H1 (cell line): ENCODE measurements around the gene NAP1L5. TPM values are rescaled to one million over a fixed set of nuclear protein-coding genes. Genes with fewer than 3 reads are reported as not detected.

ENCODE experiments used
- CTCF ChIA-PET: fragments of 300-600 bp; sonication (Branson Sonifier 250); formaldehyde crosslinking; loops from one replicate; lab custom pipeline; 2021; ENCODE audit not compliant: partially characterized antibody; lab: Charles Lee
- POLR2A ChIA-PET: fragments of 300-600 bp; sonication (Branson Sonifier 250); formaldehyde crosslinking; loops from one replicate; lab custom pipeline; 2021; ENCODE audit warnings: inconsistent platforms; ENCODE audit not compliant: partially characterized antibody; lab: Charles Lee
- DNase-seq, 2 experiments: peaks; one replicate each; pipeline versions ENCODE4 v3.0.0 to v3.0.0-alpha.2; 2010 to 2022; ENCODE audit warnings: low spot score in 2 of 2, low read depth in 1 of 2, mixed read lengths in 1 of 2
- FAIRE-seq: peaks from 2 replicates; lab custom pipeline; 2011; peaks lifted over from hg19 to GRCh38; lab: Jason Lieb, UNC
- H2AFZ ChIP-seq: 2 replicates; pipeline ENCODE4 v1.8.1; 2012; ENCODE audit warnings: low read length, inconsistent platforms
- H2AK5ac ChIP-seq: 2 replicates; pipeline ENCODE4 v1.6.1; 2013; ENCODE audit warnings: low read depth, low read length
- H2BK120ac ChIP-seq: replicated peaks from 2 replicates; pipeline ENCODE3; 2013; ENCODE audit warnings: low read depth, low read length, inconsistent platforms
- H2BK12ac ChIP-seq: 2 replicates; pipeline ENCODE4 v1.6.1; 2013; ENCODE audit warnings: low read depth, low read length
- H2BK15ac ChIP-seq: 2 replicates; pipeline ENCODE4 v1.6.1; 2013; ENCODE audit warnings: low read length
- H2BK20ac ChIP-seq: 2 replicates; pipeline ENCODE4 v1.6.1; 2013; ENCODE audit warnings: low read length
- H2BK5ac ChIP-seq: 2 replicates; pipeline ENCODE4 v1.6.1; 2013; ENCODE audit warnings: low read depth, low read length
- H3K14ac ChIP-seq: 2 replicates; pipeline ENCODE4 v1.6.1; 2013; ENCODE audit warnings: inconsistent platforms; ENCODE audit not compliant: insufficient read length
- H3K18ac ChIP-seq: 2 replicates; pipeline ENCODE4 v1.6.1; 2013; ENCODE audit warnings: low read length; ENCODE audit errors: extremely low read depth
- H3K23ac ChIP-seq: 2 replicates; pipeline ENCODE4 v1.6.1; 2013; ENCODE audit warnings: inconsistent platforms; ENCODE audit not compliant: insufficient read length
- H3K23me2 ChIP-seq: 2 replicates; pipeline ENCODE4 v1.6.1; 2013; ENCODE audit warnings: low read depth, low read length
- H3K27ac ChIP-seq: 2 replicates; pipeline ENCODE4 v1.6.1; 2011; ENCODE audit warnings: low read depth, low read length, inconsistent platforms
- H3K27me3 ChIP-seq, 4 experiments: replicated peaks in 1 of 4; 1 replicate in 1 of 4; 2 replicates in 3 of 4; pipeline versions ENCODE4 v1.6.1 to v1.8.1; 2011 to 2013; ENCODE audit warnings: low read length in 3 of 4, mild to moderate bottlenecking in 3 of 4, inconsistent platforms in 2 of 4, mixed read lengths in 2 of 4, moderate library complexity in 1 of 4; ENCODE audit not compliant: control insufficient read depth in 3 of 4, insufficient read depth in 3 of 4; ENCODE audit errors: extremely low read depth in 1 of 4
- H3K36me3 ChIP-seq, 4 experiments: 2 replicates each; pipeline versions ENCODE4 v1.6.1 to v1.8.1; 2011 to 2013; ENCODE audit warnings: mild to moderate bottlenecking in 4 of 4, low read length in 3 of 4, moderate library complexity in 2 of 4, control low read depth in 1 of 4, inconsistent platforms in 1 of 4; ENCODE audit not compliant: insufficient read depth in 4 of 4, control insufficient read depth in 2 of 4
- H3K4ac ChIP-seq: replicated peaks from 2 replicates; pipeline ENCODE3; 2013; ENCODE audit warnings: low read length, low read depth, mixed read lengths, inconsistent platforms; ENCODE audit not compliant: insufficient read length
- H3K4me1 ChIP-seq, 4 experiments: replicated peaks in 1 of 4; 1 replicate in 1 of 4; 2 replicates in 3 of 4; pipeline versions ENCODE4 v1.6.1 to v1.8.1; 2011 to 2013; ENCODE audit warnings: low read length in 3 of 4, inconsistent platforms in 2 of 4, mixed read lengths in 1 of 4; ENCODE audit not compliant: insufficient read depth in 4 of 4, control insufficient read depth in 3 of 4
- H3K4me2 ChIP-seq, 2 experiments: 2 replicates each; pipeline versions ENCODE4 v1.6.1 to v1.8.1; 2011 to 2013; ENCODE audit warnings: low read depth in 2 of 2, low read length in 2 of 2, control low read depth in 1 of 2, inconsistent platforms in 1 of 2, mild to moderate bottlenecking in 1 of 2; ENCODE audit not compliant: insufficient read depth in 1 of 2
- H3K4me3 ChIP-seq, 4 experiments: fragments of 200-600, 300-600 bp in 1 of 4; sonication (generic), shearing (Covaris generic), sonication (Bioruptor Twin) in 1 of 4; 2 replicates each; pipeline versions ENCODE4 v1.5.1 to v1.8.1; 2011 to 2016; ENCODE audit warnings: low read length in 4 of 4, low read depth in 3 of 4, control low read depth in 2 of 4, inconsistent platforms in 2 of 4, mild to moderate bottlenecking in 2 of 4, mixed read lengths in 1 of 4, moderate library complexity in 1 of 4; ENCODE audit not compliant: insufficient read depth in 2 of 4; ENCODE audit errors: extremely low read depth in 1 of 4
- H3K56ac ChIP-seq: replicated peaks from 2 replicates; pipeline ENCODE3; 2013; ENCODE audit warnings: low read depth, mild to moderate bottlenecking, mixed read lengths, low read length, inconsistent platforms; ENCODE audit not compliant: insufficient read length
- H3K79me1 ChIP-seq: 2 replicates; pipeline ENCODE4 v1.6.1; 2013; ENCODE audit warnings: low read depth, low read length, control low read depth
- H3K79me2 ChIP-seq, 2 experiments: 2 replicates each; pipeline versions ENCODE4 v1.6.1 to v1.8.1; 2012 to 2013; ENCODE audit warnings: low read length in 2 of 2, mild to moderate bottlenecking in 2 of 2, inconsistent platforms in 1 of 2; ENCODE audit not compliant: insufficient read depth in 2 of 2, control insufficient read depth in 1 of 2
- H3K9ac ChIP-seq, 4 experiments: replicated peaks in 1 of 4; 1 replicate in 1 of 4; 2 replicates in 3 of 4; pipeline versions ENCODE4 v1.6.1 to v1.8.1; 2011 to 2013; ENCODE audit warnings: low read depth in 3 of 4, low read length in 3 of 4, control low read depth in 2 of 4, mild to moderate bottlenecking in 2 of 4, moderate library complexity in 2 of 4, inconsistent platforms in 1 of 4; ENCODE audit errors: extremely low read depth in 1 of 4
- H3K9me3 ChIP-seq, 2 experiments: 2 replicates each; pipeline versions ENCODE4 v1.6.1 to v1.8.1; 2012 to 2013; ENCODE audit warnings: mild to moderate bottlenecking in 2 of 2, moderate library complexity in 2 of 2, control low read depth in 1 of 2, inconsistent platforms in 1 of 2, low read depth in 1 of 2, low read length in 1 of 2, mixed read lengths in 1 of 2; ENCODE audit not compliant: insufficient read depth in 2 of 2
- H4K20me1 ChIP-seq, 2 experiments: replicated peaks in 1 of 2; 2 replicates each; pipeline versions ENCODE3 to v1.8.1; 2011 to 2013; ENCODE audit warnings: inconsistent platforms in 2 of 2, low read length in 2 of 2, mild to moderate bottlenecking in 1 of 2; ENCODE audit not compliant: insufficient read depth in 2 of 2, control insufficient read depth in 1 of 2
- H4K5ac ChIP-seq: 2 replicates; pipeline ENCODE4 v1.6.1; 2013; ENCODE audit warnings: low read length, low read depth, mixed read lengths, inconsistent platforms; ENCODE audit not compliant: insufficient read length
- H4K8ac ChIP-seq: 2 replicates; pipeline ENCODE4 v1.8.0; 2013; ENCODE audit warnings: mild to moderate bottlenecking, moderate library complexity, low read length, inconsistent platforms; ENCODE audit not compliant: insufficient read depth; ENCODE audit errors: extremely low read depth
- H4K91ac ChIP-seq: replicated peaks from 2 replicates; pipeline ENCODE3; 2013; ENCODE audit warnings: low read length, mixed read lengths, inconsistent platforms; ENCODE audit not compliant: insufficient read length
- CTBP2 ChIP-seq: IDR thresholded peaks from 2 replicates; pipeline ENCODE4 v1.7.0; 2011; ENCODE audit warnings: borderline replicate concordance, mild to moderate bottlenecking, moderate library complexity, mixed read lengths, low read length; ENCODE audit not compliant: insufficient read depth, insufficient read length
- SUZ12 ChIP-seq: fragments of 200-600 bp; sonication (generic); IDR thresholded peaks from 2 replicates; pipeline ENCODE4 v1.6.1; 2012; ENCODE audit warnings: mild to moderate bottlenecking, inconsistent platforms, low read length, moderate library complexity, mixed read lengths
- TCF12 ChIP-seq: IDR thresholded peaks from 2 replicates; pipeline ENCODE4 v1.6.1; 2011; ENCODE audit warnings: low read depth, mild to moderate bottlenecking, low read length
- WGBS, 2 experiments: shearing (Covaris generic) in 1 of 2; methylation state at CpG; one replicate each; pipeline versions ENCODE4 v1.1.6 to v1.1.7; 2013 to 2015; ENCODE audit warnings: low lambda C conversion rate in 2 of 2, mixed read lengths in 2 of 2, inconsistent platforms in 1 of 2, low coverage in 1 of 2, missing lambda C conversion rate in 1 of 2; ENCODE audit not compliant: insufficient replicate concordance in 2 of 2, insufficient coverage in 1 of 2, insufficient read length in 1 of 2; ENCODE audit errors: extremely low coverage in 1 of 2, missing lambda C conversion rate in 1 of 2; 5-methylcytosine and 5-hydroxymethylcytosine counted together
- polyA plus RNA-seq, 7 experiments: library from polyadenylated mRNA; depleted of rRNA in 3 of 7; stranded (reverse) in 5 of 7; unstranded in 2 of 7; fragments of >200 nt in 5 of 7; fragments of 200-250 nt in 2 of 7; gene quantifications; 1 replicate in 5 of 7; 2 replicates in 1 of 7; 4 replicates in 1 of 7; pipeline versions ENCODE4 v1.2.1 to v1.2.3, GENCODE V29; 2011 to 2013; ENCODE audit warnings: missing spikeins in 2 of 7, mixed read lengths in 2 of 7
- total RNA-seq: library from RNA; stranded (reverse); fragmentation: NEBNext Ultra II Directional; extraction: Animal tissue kit (Norgen Biotek cat#: 25700); gene quantifications from 2 replicates; pipeline ENCODE4 v1.2.1, GENCODE V29; 2021

Gene NAP1L5
- total and polyA plus RNA-seq, 2 of the 8 experiments (the other 6 are each of a cell fraction or from before 2014, with no cell fraction given): 1.3 to 2.7 TPM

DNA sequence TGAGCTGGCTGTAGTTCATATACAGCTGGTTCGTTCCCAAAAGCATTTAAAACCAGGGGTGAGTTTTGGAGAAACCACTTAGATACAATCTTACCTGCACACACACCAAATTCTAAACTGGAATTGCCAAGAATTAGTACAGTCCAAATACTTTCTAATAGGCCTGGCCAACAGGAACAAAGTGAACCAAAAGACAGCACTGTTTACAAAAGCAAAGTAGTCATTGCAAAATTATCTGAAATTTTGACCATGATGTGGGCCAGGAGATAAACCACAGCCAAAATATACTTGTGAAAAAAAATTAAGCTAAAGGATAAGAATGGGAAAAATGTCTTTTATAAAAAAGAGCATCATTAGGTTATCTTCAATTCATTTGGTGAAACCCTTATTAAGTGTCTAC is 37.9 kb upstream of the NAP1L5 start:
- FAIRE-seq: no peak
- TF ChIP-seq SUZ12 (no peak), TCF12 (no peak), CTBP2 (no peak)
- Histone ChIP-seq H4K5ac (no peak overlapping the region), H3K9me3 (no peaks in the 10 kb centered on the region), H2BK15ac (no peak overlapping the region), H3K27ac (no peak overlapping the region), H3K4me2 (no peak overlapping the region), H3K79me1 (no peaks in the 10 kb centered on the region), H2BK20ac (no peak overlapping the region), H3K79me2 (no peaks in the 10 kb centered on the region), H2BK120ac (no peak overlapping the region), H3K9ac (no peak overlapping the region), H4K8ac (no peak overlapping the region), H3K56ac (no peak overlapping the region), H4K91ac (no peak overlapping the region), H3K4ac (no peak overlapping the region), H2BK12ac (no peak overlapping the region), H3K14ac (no peak overlapping the region), H4K20me1 (no peaks in the 10 kb centered on the region), H3K27me3 (no peaks in the 10 kb centered on the region), H2AK5ac (no peak overlapping the region), H2BK5ac (no peak overlapping the region), H3K23ac (no peak overlapping the region), H3K36me3 (peaks cover 0 to 5% (median 0%) of the 10 kb centered on the region in 4 experiments; a peak in 4 of 8 replicates), H2AFZ (no peak overlapping the region), H3K4me1 (peaks cover 6 to 28% (median 11%) of the 10 kb centered on the region in 4 experiments; a peak in 6 of 7 replicates), H3K18ac (no peak overlapping the region), H3K4me3 (no peak overlapping the region), H3K23me2 (no peaks in the 10 kb centered on the region)
- CTCF ChIA-PET: interaction anchor here (1.2 to 1.4 kb wide), 6 partner anchors 14 to 288 kb away, joined by 3 to 4 read pairs (median 3); no protein-coding TSS in a partner anchor
- POLR2A ChIA-PET: interaction anchor here (0.8 to 1.7 kb wide), 2 partner anchors 9 to 12 kb away, joined by 3 read pairs; no protein-coding TSS in a partner anchor
- no peak for DNase-seq
- WGBS, 2 experiments: 95% methylated on average over 1 of the region's 1 CpG; no CpG with 5 or more reads in 1 of the 2 experiments
